ENCODE measurements around the gene ARRB1.

GRCh38 chr11:75230621-75231020, 120.8 kb downstream of the ARRB1 start:
- TF ChIP-seq CTCF (IDR thresholded peaks at IDR 0.05; ENCODE audit: low read length), result no peak
- no peak for TF ChIP-seq EZH2phosphoT487 (IDR thresholded peaks at IDR 0.05; ENCODE audit: low read length)
